HUES64 (cell line): ENCODE data around the gene HIPK1.

ENCODE experiments used
- H3K27ac ChIP-seq: 2 replicates; pipeline ENCODE4 v1.7.0; 2013; ENCODE audit warnings: low read depth, low read length, inconsistent platforms
- H3K27me3 ChIP-seq: 2 replicates; pipeline ENCODE4 v1.6.1; 2013; ENCODE audit warnings: mild to moderate bottlenecking, low read length; ENCODE audit not compliant: insufficient read depth
- H3K36me3 ChIP-seq: 2 replicates; pipeline ENCODE4 v1.6.1; 2013; ENCODE audit warnings: mild to moderate bottlenecking, low read length; ENCODE audit not compliant: insufficient read depth
- H3K4me1 ChIP-seq: 2 replicates; pipeline ENCODE4 v1.6.1; 2013; ENCODE audit warnings: mild to moderate bottlenecking, low read length, moderate library complexity; ENCODE audit not compliant: insufficient read depth
- H3K4me3 ChIP-seq: 2 replicates; pipeline ENCODE4 v1.5.1; 2013; ENCODE audit warnings: mild to moderate bottlenecking, low read length, moderate library complexity
- H3K9ac ChIP-seq: 2 replicates; pipeline ENCODE4 v1.6.1; 2013; ENCODE audit warnings: mild to moderate bottlenecking, low read depth, low read length
- H3K9me3 ChIP-seq: 2 replicates; pipeline ENCODE4 v1.6.1; 2013; ENCODE audit warnings: low read depth, low read length; ENCODE audit not compliant: insufficient read depth
- whole genome bisulfite sequencing: fragments of 150-250, 120-280 bp; methylation state at CpG from one replicate; pipeline ENCODE4 v1.1.7; 2013; ENCODE audit warnings: missing lambda C conversion rate; 5-methylcytosine and 5-hydroxymethylcytosine counted together

The HIPK1 gene

GRCh38 chr1:113916974-113917373 is 12.2 kb upstream of the HIPK1 start:
- 94% methylated on average over 5 of the region's 5 CpGs for WGBS
- no peak overlapping the region for H3K9ac ChIP-seq
- H3K9me3 ChIP-seq: no peaks in the 10 kb centered on the region
- no peaks in the 10 kb centered on the region for H3K4me1 ChIP-seq
- peaks cover 12% of the 10 kb centered on the region for H3K36me3 ChIP-seq
- no peak overlapping the region for H3K27ac ChIP-seq
- H3K27me3 ChIP-seq: no peaks in the 10 kb centered on the region
- H3K4me3 ChIP-seq: no peak overlapping the region

GRCh38 chr1:113917400-113918082 is 11.6 kb upstream of the HIPK1 start:
- WGBS: 90% methylated on average over 2 of the region's 2 CpGs
- H3K27me3 ChIP-seq: no peaks in the 10 kb centered on the region
- no peak overlapping the region for H3K27ac ChIP-seq
- no peaks in the 10 kb centered on the region for H3K9me3 ChIP-seq
- H3K36me3 ChIP-seq: peaks cover 7% of the 10 kb centered on the region; the same call in 1 of the 2 replicates
- no peaks in the 10 kb centered on the region for H3K4me1 ChIP-seq
- no peak overlapping the region for H3K4me3 ChIP-seq
- H3K9ac ChIP-seq: no peak overlapping the region

- no peak overlapping the region for H3K4me3 ChIP-seq
- H3K9ac ChIP-seq: no peak overlapping the region
- H3K27me3 ChIP-seq: no peaks in the 10 kb centered on the region
- H3K27ac ChIP-seq: no peak overlapping the region
- peaks cover 4% of the 10 kb centered on the region; the same call in 1 of the 2 replicates for H3K36me3 ChIP-seq
- no peaks in the 10 kb centered on the region for H3K4me1 ChIP-seq
- no peaks in the 10 kb centered on the region for H3K9me3 ChIP-seq
Observed at GRCh38 chr1:113918243-113918642, 10.9 kb upstream of the HIPK1 start.

GRCh38 chr1:113922957-113923356 is 6.2 kb upstream of the HIPK1 start:
- no peaks in the 10 kb centered on the region for H3K9me3 ChIP-seq
- 69% methylated on average over 4 of the region's 4 CpGs for WGBS

GRCh38 chr1:113924473-113924872 is 4.7 kb upstream of the HIPK1 start:
- Histone ChIP-seq H3K4me3 (no peak overlapping the region), H3K4me1 (no peaks in the 10 kb centered on the region), H3K27ac (no peak overlapping the region), H3K9me3 (no peaks in the 10 kb centered on the region), H3K27me3 (peaks cover 7% of the 10 kb centered on the region; the same call in 1 of the 2 replicates), H3K9ac (no peak overlapping the region), H3K36me3 (no peaks in the 10 kb centered on the region)
- WGBS: 97% methylated on average over 2 of the region's 2 CpGs

More at GRCh38 chr1:113922957-113923356, 6.2 kb upstream of the HIPK1 start:
- Histone ChIP-seq H3K4me1 (no peaks in the 10 kb centered on the region), H3K27ac (no peak overlapping the region), H3K4me3 (no peak overlapping the region), H3K36me3 (no peaks in the 10 kb centered on the region), H3K9ac (no peak overlapping the region), H3K27me3 (peaks cover 7% of the 10 kb centered on the region; the same call in 1 of the 2 replicates)

DNA sequence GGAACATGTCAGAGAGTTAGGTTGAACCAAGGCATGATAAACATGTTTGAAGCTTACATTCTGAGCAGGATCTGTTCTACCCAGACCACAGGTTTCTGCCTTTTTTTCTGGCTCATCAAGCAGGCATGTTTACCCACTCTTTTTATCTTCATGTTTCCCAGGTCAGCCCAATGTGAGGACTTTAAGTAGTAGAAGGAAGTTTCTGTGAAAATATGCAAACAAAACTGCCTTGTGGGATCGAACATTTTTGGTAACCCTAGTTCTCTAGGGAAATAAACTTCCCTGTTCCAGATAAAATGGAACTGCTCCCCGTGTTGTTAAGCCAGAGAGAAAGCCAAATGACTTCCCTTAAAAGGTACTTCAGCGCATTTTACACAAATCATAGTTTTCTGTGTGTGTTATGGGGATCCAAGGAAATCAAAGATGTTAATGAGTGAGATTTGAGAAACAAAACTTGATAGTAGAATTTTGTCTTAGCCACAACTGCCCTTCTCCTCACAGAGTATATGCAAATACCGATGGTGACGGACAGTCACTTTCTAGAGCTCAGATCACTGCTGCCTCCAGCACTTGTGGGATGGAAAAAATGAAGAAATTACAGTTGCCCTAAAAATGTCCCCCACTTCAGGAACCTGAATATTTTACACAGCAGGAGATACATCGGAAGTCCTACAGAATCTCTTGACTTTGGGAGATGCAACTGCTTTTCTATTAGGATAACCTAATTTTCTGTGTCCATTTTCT is 765 bp upstream of the HIPK1 start:
- peak overlapping the region; percentile 37; the same call in 1 of the 2 replicates for H3K9ac ChIP-seq
- 42% methylated on average over 5 of the region's 6 CpGs for WGBS
- H3K4me3 ChIP-seq: peak overlapping the region; percentile 75
- H3K27me3 ChIP-seq: peaks cover 7% of the 10 kb centered on the region; the same call in 1 of the 2 replicates
- H3K4me1 ChIP-seq: peaks cover 11% of the 10 kb centered on the region
- H3K27ac ChIP-seq: no peak overlapping the region
- H3K36me3 ChIP-seq: no peaks in the 10 kb centered on the region
- H3K9me3 ChIP-seq: no peaks in the 10 kb centered on the region

- H3K27ac ChIP-seq: peak overlapping the region; percentile 64; the same call in 1 of the 2 replicates
- H3K36me3 ChIP-seq: no peaks in the 10 kb centered on the region
- 0 out of 2 replicates have a peak, but pooled peaks cover 3% of the 10 kb centered on the region for H3K27me3 ChIP-seq
- peak overlapping the region; percentile 75 for H3K4me3 ChIP-seq
- H3K4me1 ChIP-seq: peaks cover 11% of the 10 kb centered on the region
- no peaks in the 10 kb centered on the region for H3K9me3 ChIP-seq
- H3K9ac ChIP-seq: peak overlapping the region; percentile 63
- WGBS: under 1% methylated on average over 63 of the region's 64 CpGs
Observed at GRCh38 chr1:113929750-113930498, 800 bp downstream of the HIPK1 start.

DNA sequence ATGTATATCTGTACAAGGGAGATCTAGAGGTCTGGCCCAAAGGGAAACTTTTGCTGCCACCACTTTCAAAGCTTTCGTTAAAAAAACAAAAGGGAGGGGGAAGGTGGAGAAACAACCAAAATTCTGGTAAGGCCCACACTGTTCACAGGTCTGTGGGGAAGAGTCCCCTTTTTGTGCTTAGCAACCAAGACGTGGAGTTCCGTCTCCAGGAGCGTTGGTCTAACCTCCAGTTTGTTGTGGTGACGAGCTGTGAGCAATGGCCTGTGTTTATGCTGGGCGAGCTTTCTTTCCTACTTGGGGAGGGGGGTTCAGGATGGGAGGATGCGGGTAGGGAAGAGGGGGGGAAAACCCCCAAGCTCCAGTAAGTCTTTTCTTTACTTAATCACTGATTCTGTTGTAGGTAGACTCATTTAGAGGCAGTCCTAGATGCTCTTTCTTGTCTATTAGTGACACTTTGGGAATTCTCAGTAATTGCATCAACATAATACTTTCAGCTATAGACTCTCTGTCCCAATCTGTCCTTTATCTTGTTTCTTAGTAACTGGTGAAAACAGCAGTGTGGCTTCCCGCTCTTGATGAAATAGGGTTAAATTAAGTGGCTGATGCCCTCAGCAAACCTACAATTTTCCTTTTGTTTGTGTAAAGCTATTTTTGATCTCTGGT is 1.5 kb downstream of the HIPK1 start:
- H3K27me3 ChIP-seq: 0 out of 2 replicates have a peak, but pooled peaks cover 3% of the 10 kb centered on the region

GRCh38 chr1:113931451-113931851 is 2.3 kb downstream of the HIPK1 start:
- H3K9ac ChIP-seq: no peak overlapping the region
- no peaks in the 10 kb centered on the region for H3K36me3 ChIP-seq
- 0 out of 2 replicates have a peak, but pooled peaks cover 3% of the 10 kb centered on the region for H3K27me3 ChIP-seq
- H3K9me3 ChIP-seq: no peaks in the 10 kb centered on the region
- H3K27ac ChIP-seq: no peak overlapping the region
- 93% methylated on average over 2 of the region's 3 CpGs for WGBS
- peaks cover 11% of the 10 kb centered on the region for H3K4me1 ChIP-seq
- peak overlapping the region; percentile 75 for H3K4me3 ChIP-seq

More for the DNA sequence above, 1.5 kb downstream of the HIPK1 start:
- Histone ChIP-seq H3K36me3 (no peaks in the 10 kb centered on the region), H3K27ac (no peak overlapping the region), H3K9ac (peak overlapping the region; percentile 63), H3K4me3 (peak overlapping the region; percentile 75), H3K9me3 (no peaks in the 10 kb centered on the region), H3K4me1 (peaks cover 11% of the 10 kb centered on the region)
- 12% methylated on average over 7 of the region's 8 CpGs for WGBS

DNA sequence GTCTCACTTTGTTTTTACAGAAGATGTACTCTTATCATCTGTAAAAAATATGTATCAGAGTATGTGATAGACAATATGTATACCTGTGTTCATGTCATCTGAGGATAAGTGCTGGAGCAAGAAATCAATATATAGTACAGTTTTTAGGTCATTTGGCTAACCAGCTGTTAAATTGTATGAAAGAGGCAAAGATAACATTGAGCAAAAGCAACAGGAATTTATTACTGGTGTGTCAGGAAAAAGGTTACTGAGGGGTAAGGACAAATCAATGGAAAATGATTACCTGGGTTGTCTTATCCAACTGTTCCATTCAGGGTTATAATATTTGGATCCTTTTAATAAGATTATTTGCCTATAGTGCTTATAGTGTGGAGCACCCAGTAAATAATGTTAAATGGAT is 4.9 kb downstream of the HIPK1 start:
- Histone ChIP-seq H3K4me3 (no peak overlapping the region), H3K4me1 (peaks cover 18% of the 10 kb centered on the region), H3K27me3 (no peaks in the 10 kb centered on the region), H3K9ac (no peak overlapping the region), H3K9me3 (no peaks in the 10 kb centered on the region), H3K27ac (no peak overlapping the region), H3K36me3 (no peaks in the 10 kb centered on the region)
